Memory B cell (primary cell): ENCODE data around the gene SRPRB.

Experiments
- ATAC-seq: fragments of 150-1000 bp; cut with Tn5 transposase; 2 replicates; pipeline ENCODE4 v1.10.0; 2021; ENCODE audit warnings: low read depth, mild to moderate bottlenecking, moderate library complexity
- DNase-seq, 2 donors: peaks; one replicate each; pipeline ENCODE4 v3.0.0; 2022; ENCODE audit warnings: low spot score in 2 of 2
- H3K27ac Mint-ChIP-seq: one replicate; pipeline ENCODE4 v1.8.0; 2022; ENCODE audit warnings: mild to moderate bottlenecking, moderate library complexity, mixed read lengths
- H3K27me3 Mint-ChIP-seq: one replicate; pipeline ENCODE4 v1.8.0; 2022; ENCODE audit warnings: mixed read lengths
- H3K36me3 Mint-ChIP-seq: one replicate; pipeline ENCODE4 v1.8.0; 2022; ENCODE audit warnings: mild to moderate bottlenecking, mixed read lengths
- H3K4me1 Mint-ChIP-seq: one replicate; pipeline ENCODE4 v1.8.0; 2022; ENCODE audit warnings: mixed read lengths
- H3K4me3 Mint-ChIP-seq: one replicate; pipeline ENCODE4 v1.8.0; 2022; ENCODE audit warnings: mild to moderate bottlenecking, moderate library complexity, mixed read lengths
- H3K9me3 Mint-ChIP-seq: one replicate; pipeline ENCODE4 v1.8.0; 2022; ENCODE audit warnings: mixed read lengths

The SRPRB gene

GRCh38 chr3:133868758-133869475 is 63.3 kb downstream of the SRPRB start:
- ATAC-seq (no peak), DNase-seq (no peak)
- no peak overlapping the region for H3K4me3 Mint-ChIP-seq
- no peaks in the 10 kb centered on the region for H3K4me1 Mint-ChIP-seq
- H3K27ac Mint-ChIP-seq, result no peak overlapping the region
- peaks cover 17% of the 10 kb centered on the region for H3K27me3 Mint-ChIP-seq
- no peaks in the 10 kb centered on the region for H3K9me3 Mint-ChIP-seq
- no peaks in the 10 kb centered on the region for H3K36me3 Mint-ChIP-seq

DNA sequence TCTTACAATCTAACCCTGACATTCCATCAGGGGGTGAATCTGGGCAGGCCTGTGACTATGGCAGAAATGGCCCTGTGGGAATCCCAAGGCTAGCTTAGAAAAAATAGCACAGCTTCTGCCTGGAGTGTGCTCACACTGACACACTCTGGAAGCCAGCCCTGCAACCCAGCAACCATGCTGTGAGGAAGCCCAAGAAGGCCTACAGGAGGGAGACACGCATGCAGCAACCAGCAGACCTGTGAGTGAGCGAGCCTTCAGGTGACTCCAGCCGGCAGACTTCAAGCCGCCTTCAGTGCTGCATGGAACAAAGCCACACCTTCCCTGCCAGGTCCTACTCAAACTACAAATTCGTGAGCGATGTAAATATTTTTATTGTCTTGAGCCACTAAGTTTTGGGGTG is 64.0 kb downstream of the SRPRB start:
- no peak overlapping the region for H3K4me3 Mint-ChIP-seq
- no peaks in the 10 kb centered on the region for H3K36me3 Mint-ChIP-seq
- DNase-seq, result no peak
- no peaks in the 10 kb centered on the region for H3K4me1 Mint-ChIP-seq
- no peak overlapping the region for H3K27ac Mint-ChIP-seq
- no peaks in the 10 kb centered on the region for H3K9me3 Mint-ChIP-seq
- ATAC-seq, result no peak
- peaks cover 17% of the 10 kb centered on the region for H3K27me3 Mint-ChIP-seq

GRCh38 chr3:133870822-133871221 is 65.2 kb downstream of the SRPRB start:
- no peak for DNase-seq
- ATAC-seq, result no peak
- Mint-ChIP-seq H3K4me3 (no peak overlapping the region), H3K27me3 (peaks cover 19% of the 10 kb centered on the region), H3K36me3 (no peaks in the 10 kb centered on the region), H3K4me1 (no peaks in the 10 kb centered on the region), H3K9me3 (no peaks in the 10 kb centered on the region), H3K27ac (no peak overlapping the region)
